Tibial nerve (tissue), 4 donors: Measurements from ENCODE around the gene AEN. TPM values are rescaled to one million over a fixed set of nuclear protein-coding genes. Genes with fewer than 3 reads are reported as not detected.

ENCODE experiments used
- DNase-seq, 2 donors: peaks; one replicate each; pipeline ENCODE4 v3.0.0-alpha.2; 2019; ENCODE audit warnings: low spot score in 2 of 2
- H3K27ac ChIP-seq, 4 donors: fragments of 200-600 bp; sonication (generic) in 3 of 4; one replicate each; pipeline ENCODE4 v1.5.1; 2017 to 2019; ENCODE audit warnings: mild to moderate bottlenecking in 1 of 4
- H3K27me3 ChIP-seq, 2 donors: fragments of 200-600 bp; sonication (generic) in 1 of 2; one replicate each; pipeline versions ENCODE4 v1.5.1 to v1.6.0; 2017 to 2019
- H3K36me3 ChIP-seq, 3 donors: fragments of 200-600 bp; sonication (generic); one replicate each; pipeline ENCODE4 v1.5.1; 2018 to 2019
- H3K4me1 ChIP-seq, 4 donors: fragments of 200-600 bp; sonication (generic) in 3 of 4; one replicate each; pipeline ENCODE4 v1.5.1; 2017 to 2019
- H3K4me3 ChIP-seq, 4 donors: fragments of 200-600 bp; sonication (generic) in 3 of 4; one replicate each; pipeline ENCODE4 v1.5.1; 2017 to 2019; ENCODE audit warnings: mild to moderate bottlenecking in 1 of 4, moderate library complexity in 1 of 4
- H3K9me3 ChIP-seq, 4 donors: fragments of 200-600 bp; sonication (generic) in 3 of 4; one replicate each; pipeline ENCODE4 v1.5.1; 2017 to 2019
- EP300 ChIP-seq, 2 donors: sonication (generic); formaldehyde crosslinking; IDR thresholded peaks; one replicate each; pipeline ENCODE4 v1.6.1; 2017; ENCODE audit warnings: antibody characterized with exemption in 2 of 2, mild to moderate bottlenecking in 1 of 2
- POLR2A ChIP-seq, 2 donors: fragments of 450-650 bp; IDR thresholded peaks; one replicate each; pipeline ENCODE4 v1.6.1; 2017; ENCODE audit warnings: antibody characterized with exemption in 2 of 2, mild to moderate bottlenecking in 2 of 2, moderate library complexity in 2 of 2
- WGBS, 2 donors: methylation state at CpG; one replicate each; pipeline ENCODE4 v1.1.5; 2018; 5-methylcytosine and 5-hydroxymethylcytosine counted together
- total RNA-seq, 4 donors: library from RNA; depleted of rRNA; stranded (reverse); fragments of >200 nt; gene quantifications; one replicate each; pipeline ENCODE4 v1.1.0, GENCODE V29; 2016
- TF ChIP-seq, protein P1 (sequence below), 5 experiments: fragments of 200-600 bp in 3 of 5; fragments of 450-650 bp in 2 of 5; sonication (generic) in 3 of 5; IDR thresholded peaks; one replicate each; pipeline ENCODE4 v1.5.1; 2016 to 2019; ENCODE audit warnings: antibody characterized with exemption in 5 of 5, mild to moderate bottlenecking in 3 of 5, moderate library complexity in 2 of 5

The AEN gene
- total RNA-seq, 4 donors from 2014 or later, result 10.1 to 17.8 (median 13.1) TPM

DNA sequence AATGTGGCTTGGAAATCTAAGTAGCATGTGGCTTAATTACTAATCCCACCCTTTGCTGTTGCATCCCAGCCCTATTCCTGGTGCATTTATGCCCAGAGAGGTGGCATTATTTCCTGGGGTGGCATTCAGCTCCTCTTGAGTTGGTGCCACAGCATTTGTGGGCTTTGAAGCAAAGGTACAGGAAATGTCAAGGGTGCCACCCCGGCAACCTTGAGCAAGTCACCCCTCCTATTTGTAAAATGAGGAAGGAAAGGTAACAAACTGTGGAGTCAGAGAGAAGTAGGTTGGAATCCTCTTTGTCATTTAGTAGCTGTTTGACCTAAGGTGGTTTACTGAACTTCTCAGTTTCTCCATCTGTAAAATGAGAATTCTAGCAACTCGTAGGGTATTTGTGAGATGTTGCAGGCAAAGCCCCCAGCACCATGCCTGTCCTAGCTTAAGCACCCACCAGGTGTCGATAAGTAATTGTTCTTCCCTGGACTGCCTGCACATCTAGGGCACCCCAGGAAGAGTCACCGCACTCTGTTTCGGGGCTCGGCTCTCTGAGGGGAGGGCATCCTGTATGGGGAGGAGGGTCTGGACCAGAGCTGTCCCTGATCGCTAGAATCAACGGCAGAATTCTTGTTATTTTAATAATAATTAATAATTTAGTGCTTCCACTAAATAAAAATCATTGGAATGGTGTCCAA is 34.8 kb downstream of the AEN start:
- peaks cover 0 to 45% (median 10%) of the 10 kb centered on the region in 4 donors for H3K4me1 ChIP-seq
- H3K27ac ChIP-seq, result no peak overlapping the region
- DNase-seq, result no peak
- WGBS, 2 donors, result 89 to 90% methylated on average over 8 of the region's 8 CpGs
- no peaks in the 10 kb centered on the region for H3K27me3 ChIP-seq
- no peaks in the 10 kb centered on the region for H3K36me3 ChIP-seq
- no peak overlapping the region for H3K4me3 ChIP-seq
- no peaks in the 10 kb centered on the region for H3K9me3 ChIP-seq
- TF ChIP-seq, protein P1, sequence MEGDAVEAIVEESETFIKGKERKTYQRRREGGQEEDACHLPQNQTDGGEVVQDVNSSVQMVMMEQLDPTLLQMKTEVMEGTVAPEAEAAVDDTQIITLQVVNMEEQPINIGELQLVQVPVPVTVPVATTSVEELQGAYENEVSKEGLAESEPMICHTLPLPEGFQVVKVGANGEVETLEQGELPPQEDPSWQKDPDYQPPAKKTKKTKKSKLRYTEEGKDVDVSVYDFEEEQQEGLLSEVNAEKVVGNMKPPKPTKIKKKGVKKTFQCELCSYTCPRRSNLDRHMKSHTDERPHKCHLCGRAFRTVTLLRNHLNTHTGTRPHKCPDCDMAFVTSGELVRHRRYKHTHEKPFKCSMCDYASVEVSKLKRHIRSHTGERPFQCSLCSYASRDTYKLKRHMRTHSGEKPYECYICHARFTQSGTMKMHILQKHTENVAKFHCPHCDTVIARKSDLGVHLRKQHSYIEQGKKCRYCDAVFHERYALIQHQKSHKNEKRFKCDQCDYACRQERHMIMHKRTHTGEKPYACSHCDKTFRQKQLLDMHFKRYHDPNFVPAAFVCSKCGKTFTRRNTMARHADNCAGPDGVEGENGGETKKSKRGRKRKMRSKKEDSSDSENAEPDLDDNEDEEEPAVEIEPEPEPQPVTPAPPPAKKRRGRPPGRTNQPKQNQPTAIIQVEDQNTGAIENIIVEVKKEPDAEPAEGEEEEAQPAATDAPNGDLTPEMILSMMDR (IDR thresholded peaks at IDR 0.05), result no peak
- TF ChIP-seq POLR2A (IDR thresholded peaks at IDR 0.05), result no peak
- TF ChIP-seq EP300 (IDR thresholded peaks at IDR 0.05), result no peak

DNA sequence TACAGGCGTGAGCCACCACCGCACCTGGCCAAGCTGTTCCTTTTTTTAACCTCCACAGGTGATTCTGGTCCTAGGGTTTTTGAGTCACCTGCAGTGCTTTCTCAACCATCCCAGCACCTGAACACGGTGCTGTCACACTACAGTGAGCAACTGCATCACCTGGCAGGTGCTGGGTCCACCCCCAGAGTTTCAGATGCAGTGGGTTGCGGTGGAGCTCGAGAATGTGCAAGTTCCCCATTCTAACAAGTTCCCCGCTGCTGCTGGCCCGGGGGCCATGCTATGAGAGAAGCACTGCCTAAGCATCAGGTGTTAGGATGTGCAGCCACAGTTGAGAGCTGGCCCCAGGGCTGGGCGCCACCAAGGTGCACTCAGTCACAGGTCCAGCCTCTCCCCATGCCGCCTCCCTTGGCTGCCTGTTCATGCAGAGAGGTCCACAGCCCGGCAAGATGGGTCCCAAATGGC is 35.7 kb downstream of the AEN start:
- DNase-seq, result no peak
- WGBS, 2 donors, result 80 to 81% methylated on average over 7 to 10 of the region's 10 CpGs

DNA sequence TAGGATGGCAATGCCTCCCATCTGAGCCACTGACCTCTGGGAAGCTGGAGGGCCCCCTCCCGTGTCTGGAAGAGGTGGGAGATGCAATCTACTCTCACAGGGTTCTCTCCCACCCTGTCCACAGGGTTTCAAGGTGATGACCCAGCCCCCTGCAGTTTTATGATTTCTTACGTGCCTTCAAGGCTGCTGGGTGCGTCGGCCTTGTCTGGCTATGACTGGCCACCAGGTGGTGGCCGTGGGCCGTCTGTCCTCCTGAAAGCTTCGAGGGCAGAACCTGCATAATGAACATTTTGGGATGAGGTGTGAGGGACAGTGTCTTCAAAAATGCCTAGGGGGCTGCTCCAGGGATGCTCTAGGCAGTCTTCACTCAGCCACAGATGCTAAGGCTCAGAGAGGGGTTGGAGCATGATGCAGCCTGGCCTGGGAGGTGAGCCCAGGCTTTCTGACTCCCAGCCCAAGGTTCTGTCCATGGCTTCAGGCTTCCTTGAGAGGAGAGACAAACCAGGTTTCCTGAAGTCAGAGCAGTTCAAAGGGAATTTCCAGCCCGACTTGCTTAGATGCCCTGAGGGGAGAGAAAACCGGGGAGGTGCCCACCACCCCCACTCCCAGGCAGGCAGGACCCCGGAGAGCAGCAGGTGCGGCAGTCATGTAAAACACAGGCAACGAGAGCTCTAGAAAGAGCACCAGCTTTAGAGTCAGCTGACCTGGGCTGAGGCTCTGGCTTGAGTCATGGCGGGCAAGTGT is 36.4 kb downstream of the AEN start:
- H3K27ac ChIP-seq, result peak overlapping the region in 2 of 4 donors; percentile 2 to 45
- H3K36me3 ChIP-seq, result no peaks in the 10 kb centered on the region
- no peaks in the 10 kb centered on the region for H3K27me3 ChIP-seq
- TF ChIP-seq, protein P1 (IDR thresholded peaks at IDR 0.05), result peak; percentile 43 to 85 (median 64)
- TF ChIP-seq EP300 (IDR thresholded peaks at IDR 0.05), result no peak
- TF ChIP-seq POLR2A (IDR thresholded peaks at IDR 0.05), result no peak
- H3K4me1 ChIP-seq, result peaks cover 0 to 34% (median 7%) of the 10 kb centered on the region in 4 donors
- no peak for DNase-seq
- 39 to 52% methylated on average over 13 of the region's 13 CpGs for WGBS, 2 donors
- H3K9me3 ChIP-seq, result no peaks in the 10 kb centered on the region
- no peak overlapping the region for H3K4me3 ChIP-seq

More for the DNA sequence above, 35.7 kb downstream of the AEN start:
- TF ChIP-seq EP300 (IDR thresholded peaks at IDR 0.05) (no peak), POLR2A (IDR thresholded peaks at IDR 0.05) (no peak)
- TF ChIP-seq, protein P1 (IDR thresholded peaks at IDR 0.05), result no peak
- H3K9me3 ChIP-seq, result no peaks in the 10 kb centered on the region
- peaks cover 0 to 36% (median 9%) of the 10 kb centered on the region in 4 donors for H3K4me1 ChIP-seq
- no peaks in the 10 kb centered on the region for H3K27me3 ChIP-seq
- H3K27ac ChIP-seq, result peak overlapping the region in 2 of 4 donors; percentile 2 to 45
- no peak overlapping the region for H3K4me3 ChIP-seq
- no peaks in the 10 kb centered on the region for H3K36me3 ChIP-seq

DNA sequence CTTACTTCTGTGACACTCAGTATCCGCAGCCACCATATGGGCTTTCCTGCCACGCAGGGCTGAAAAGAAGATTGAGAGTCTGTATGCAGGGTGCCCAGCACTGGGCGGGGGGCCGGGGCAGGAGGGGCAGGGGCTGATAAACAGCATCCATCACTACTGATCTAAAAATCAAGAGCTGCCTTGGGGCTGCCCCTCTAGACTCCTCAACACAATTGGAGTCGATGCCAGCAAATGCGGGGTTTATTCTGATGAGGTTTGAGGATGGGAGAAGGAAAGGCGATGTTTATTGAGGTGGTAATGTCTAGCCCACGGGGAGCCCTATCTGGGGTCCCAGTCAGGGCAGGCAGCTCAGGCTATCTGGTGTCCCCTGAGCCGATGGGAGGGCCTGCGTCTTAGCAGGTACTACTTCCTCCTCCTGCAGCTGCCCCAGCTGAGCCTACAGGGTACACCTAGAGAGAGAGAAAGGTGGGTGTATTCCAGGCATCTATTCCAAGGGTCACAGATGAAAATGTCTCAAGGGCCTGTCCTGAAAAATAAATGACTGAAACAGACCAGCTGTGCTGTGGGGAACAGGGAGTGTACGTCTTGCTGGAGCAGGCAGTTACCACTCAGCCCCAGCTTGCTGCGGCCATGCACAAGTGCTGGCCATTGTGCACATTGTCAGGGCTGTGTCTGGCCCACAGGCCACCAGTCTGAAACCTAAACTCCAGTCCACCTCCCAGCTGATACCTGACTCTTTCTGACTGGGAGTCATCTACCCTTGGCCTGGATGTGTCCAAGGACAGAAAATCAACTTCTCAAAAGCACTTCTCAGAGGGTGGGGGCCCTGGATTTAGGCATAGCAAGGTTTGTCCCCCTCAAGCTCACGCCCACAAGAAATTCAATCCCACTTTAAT is 37.2 kb downstream of the AEN start:
- Histone ChIP-seq H3K27ac (peak overlapping the region in 1 of 4 donors; percentile 81), H3K4me1 (peaks cover 0 to 26% (median 3%) of the 10 kb centered on the region in 4 donors), H3K9me3 (no peaks in the 10 kb centered on the region), H3K4me3 (no peak overlapping the region), H3K27me3 (no peaks in the 10 kb centered on the region), H3K36me3 (no peaks in the 10 kb centered on the region)
- TF ChIP-seq, protein P1 (IDR thresholded peaks at IDR 0.05), result no peak
- 83 to 88% methylated on average over 12 to 13 of the region's 13 CpGs for WGBS, 2 donors
- DNase-seq, result no peak
